Stimulated activated effector memory CD8-positive, alpha-beta T cell treated with anti-CD3 and anti-CD28 coated beads, Interleukin-12 subunit alpha, Interleukin-12 subunit beta, amount 100 ng/mL, for 72 hours (primary cell): ENCODE measurements around the gene C1orf21.
A peak's percentile ranks its signal among the peaks of the same experiment; 100 is the strongest.

ENCODE experiments used
- ATAC-seq: fragments of 150-1000 bp; cut with Tn5 transposase; 2 replicates; pipeline ENCODE4 v1.10.0; 2021
- DNase-seq, 2 donors: peaks; one replicate each; pipeline ENCODE4 v3.0.0; 2021 to 2022; ENCODE audit warnings: low spot score in 2 of 2
- H3K27ac Mint-ChIP-seq: one replicate; pipeline ENCODE4 v1.8.0; 2022; ENCODE audit warnings: mild to moderate bottlenecking, mixed read lengths
- H3K36me3 Mint-ChIP-seq: one replicate; pipeline ENCODE4 v1.8.0; 2022; ENCODE audit warnings: mild to moderate bottlenecking, mixed read lengths
- H3K4me1 Mint-ChIP-seq: one replicate; pipeline ENCODE4 v1.8.0; 2022; ENCODE audit warnings: mixed read lengths
- H3K4me3 Mint-ChIP-seq: one replicate; pipeline ENCODE4 v1.8.0; 2022; ENCODE audit warnings: mild to moderate bottlenecking, mixed read lengths
- H3K9me3 Mint-ChIP-seq: one replicate; pipeline ENCODE4 v1.8.0; 2022; ENCODE audit warnings: mixed read lengths

Gene C1orf21

DNA sequence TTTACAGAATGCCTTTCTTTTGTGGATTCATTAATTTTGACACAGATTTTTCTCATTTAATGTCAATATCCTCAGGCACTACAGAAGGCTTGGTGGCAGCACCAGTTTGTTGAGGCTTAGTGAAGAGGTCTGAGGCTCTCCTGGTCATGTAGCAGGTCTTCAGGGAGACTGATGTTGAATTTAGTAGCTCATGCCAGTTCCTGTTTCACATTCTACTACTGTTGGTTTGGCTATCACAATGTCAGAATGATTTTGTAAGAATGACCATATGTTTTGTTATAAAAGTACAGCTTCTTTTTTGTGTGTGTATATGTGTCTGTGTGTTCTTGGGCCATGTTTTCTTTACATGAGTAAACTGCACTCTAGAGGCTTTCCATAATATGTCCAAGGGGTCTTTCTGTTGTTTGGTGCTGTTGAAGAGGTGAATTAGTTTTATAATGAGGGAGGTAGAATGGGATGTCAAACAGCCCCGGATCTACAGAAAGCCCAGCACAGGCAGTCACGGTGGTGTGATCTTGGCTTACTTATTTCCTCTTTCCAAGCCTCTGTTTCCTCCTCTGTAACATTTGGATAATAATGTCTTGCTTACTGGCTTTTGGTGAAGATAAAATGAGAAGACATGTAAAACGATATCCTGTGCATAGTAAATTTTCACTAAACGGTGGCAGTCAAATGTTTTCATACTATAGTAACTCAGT lies 32.0 kb downstream of the C1orf21 start:
- ATAC-seq (no peak), DNase-seq (no peak)
- H3K4me3 Mint-ChIP-seq = no peak overlapping the region
- no peak overlapping the region for H3K27ac Mint-ChIP-seq
- H3K9me3 Mint-ChIP-seq = no peaks in the 10 kb centered on the region
- H3K36me3 Mint-ChIP-seq = no peaks in the 10 kb centered on the region
- H3K4me1 Mint-ChIP-seq = peaks cover 18% of the 10 kb centered on the region

- no peaks in the 10 kb centered on the region for H3K36me3 Mint-ChIP-seq
- H3K4me1 Mint-ChIP-seq = peaks cover 18% of the 10 kb centered on the region
- H3K4me3 Mint-ChIP-seq = no peak overlapping the region
- H3K9me3 Mint-ChIP-seq = no peaks in the 10 kb centered on the region
- ATAC-seq (no peak), DNase-seq (no peak)
- peak overlapping the region; percentile 4 for H3K27ac Mint-ChIP-seq
These were observed 32.7 kb downstream of the C1orf21 start for GRCh38 chr1:184419350-184420161.

- no peak for DNase-seq
- H3K4me3 Mint-ChIP-seq = no peak overlapping the region
These were observed 35.8 kb downstream of the C1orf21 start for GRCh38 chr1:184422490-184423233.

GRCh38 chr1:184423649-184424048 lies 36.8 kb downstream of the C1orf21 start:
- Mint-ChIP-seq H3K9me3 (no peaks in the 10 kb centered on the region), H3K36me3 (no peaks in the 10 kb centered on the region), H3K4me3 (no peak overlapping the region), H3K4me1 (peaks cover 12% of the 10 kb centered on the region), H3K27ac (no peak overlapping the region)
- no peak for DNase-seq
- no peak for ATAC-seq

More at GRCh38 chr1:184422490-184423233, 35.8 kb downstream of the C1orf21 start:
- H3K36me3 Mint-ChIP-seq = no peaks in the 10 kb centered on the region
- no peak for ATAC-seq
- H3K4me1 Mint-ChIP-seq = peaks cover 13% of the 10 kb centered on the region
- H3K9me3 Mint-ChIP-seq = no peaks in the 10 kb centered on the region
- no peak overlapping the region for H3K27ac Mint-ChIP-seq

- Mint-ChIP-seq H3K36me3 (no peaks in the 10 kb centered on the region), H3K4me1 (peaks cover 7% of the 10 kb centered on the region), H3K4me3 (no peak overlapping the region), H3K27ac (no peak overlapping the region), H3K9me3 (no peaks in the 10 kb centered on the region)
- DNase-seq (no peak), ATAC-seq (no peak)
These were observed 37.3 kb downstream of the C1orf21 start for GRCh38 chr1:184424157-184424556.

GRCh38 chr1:184424945-184425344 lies 38.1 kb downstream of the C1orf21 start:
- H3K4me1 Mint-ChIP-seq = peaks cover under 1% of the 10 kb centered on the region
- H3K36me3 Mint-ChIP-seq = no peaks in the 10 kb centered on the region
- no peak overlapping the region for H3K27ac Mint-ChIP-seq

DNA sequence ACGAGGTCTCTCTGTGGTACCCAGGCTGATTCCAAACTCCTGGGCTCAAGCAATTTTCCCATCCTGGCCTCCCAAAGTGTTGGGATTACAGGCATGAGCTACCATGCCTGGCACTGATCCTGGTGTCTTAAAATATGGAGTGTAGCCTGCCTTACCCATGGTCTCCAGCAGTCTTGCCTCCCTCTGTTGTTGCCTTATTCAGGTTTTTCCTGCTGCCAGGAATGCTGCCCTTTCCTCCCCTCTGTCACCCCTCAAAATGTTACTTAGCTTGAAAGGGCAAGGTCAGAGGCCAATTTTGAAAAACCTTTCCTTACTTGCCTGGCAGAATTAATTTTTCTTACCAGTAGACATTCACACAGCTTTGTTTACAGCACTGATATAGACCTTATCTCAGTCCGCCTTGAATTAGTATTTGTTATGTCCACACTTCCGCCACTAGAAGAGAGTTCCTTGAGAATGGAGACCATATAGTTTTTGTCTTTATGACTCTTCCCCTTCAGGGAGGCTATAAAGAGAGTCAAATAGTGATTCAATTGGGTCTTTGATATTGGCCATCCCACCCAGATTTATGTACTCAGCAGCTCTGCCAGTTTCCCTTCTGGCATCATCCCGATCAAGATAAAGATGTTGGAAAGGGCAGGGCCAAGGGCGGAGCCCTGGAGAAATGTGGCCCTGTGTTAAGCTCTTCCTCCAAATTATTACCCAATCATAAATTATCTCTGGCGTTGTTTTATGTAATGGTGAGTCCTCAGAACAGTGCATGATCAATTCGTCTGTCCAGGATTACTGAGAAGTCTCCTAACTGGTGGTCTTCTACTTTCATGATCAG lies 38.8 kb downstream of the C1orf21 start:
- Mint-ChIP-seq H3K27ac (no peak overlapping the region), H3K4me3 (no peak overlapping the region), H3K9me3 (no peaks in the 10 kb centered on the region), H3K4me1 (no peaks in the 10 kb centered on the region), H3K36me3 (no peaks in the 10 kb centered on the region)
- DNase-seq (no peak), ATAC-seq (no peak)

More at GRCh38 chr1:184424945-184425344, 38.1 kb downstream of the C1orf21 start:
- no peaks in the 10 kb centered on the region for H3K9me3 Mint-ChIP-seq
- ATAC-seq (no peak), DNase-seq (no peak)
- no peak overlapping the region for H3K4me3 Mint-ChIP-seq

- DNase-seq (no peak), ATAC-seq (no peak)
- H3K36me3 Mint-ChIP-seq = no peaks in the 10 kb centered on the region
- peak overlapping the region; percentile 81 for H3K27ac Mint-ChIP-seq
- no peaks in the 10 kb centered on the region for H3K9me3 Mint-ChIP-seq
- H3K4me1 Mint-ChIP-seq = no peaks in the 10 kb centered on the region
- H3K4me3 Mint-ChIP-seq = no peak overlapping the region
These were observed 39.4 kb downstream of the C1orf21 start for GRCh38 chr1:184426278-184426674.

DNA sequence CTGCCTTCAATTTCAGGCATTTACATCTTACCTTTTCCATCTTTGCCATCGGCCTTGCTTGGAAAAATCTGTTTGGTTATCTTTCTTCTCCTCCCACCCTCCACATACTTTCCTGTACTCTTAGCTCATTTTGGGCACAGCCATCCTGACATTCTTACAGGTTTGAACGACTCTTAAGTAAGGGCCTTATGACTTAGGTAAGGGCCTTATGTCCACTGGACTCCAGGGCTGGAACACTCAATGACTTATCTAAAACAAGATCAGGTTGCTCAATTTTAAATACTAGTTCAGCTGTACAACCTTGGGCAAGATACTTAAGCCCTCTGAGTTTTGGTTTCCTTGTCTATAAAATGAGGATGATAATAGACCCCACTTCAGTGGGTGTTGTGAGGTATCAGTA lies 40.9 kb downstream of the C1orf21 start:
- DNase-seq (no peak), ATAC-seq (no peak)
- Mint-ChIP-seq H3K9me3 (no peaks in the 10 kb centered on the region), H3K4me1 (no peaks in the 10 kb centered on the region), H3K27ac (no peak overlapping the region), H3K4me3 (no peak overlapping the region), H3K36me3 (no peaks in the 10 kb centered on the region)

DNA sequence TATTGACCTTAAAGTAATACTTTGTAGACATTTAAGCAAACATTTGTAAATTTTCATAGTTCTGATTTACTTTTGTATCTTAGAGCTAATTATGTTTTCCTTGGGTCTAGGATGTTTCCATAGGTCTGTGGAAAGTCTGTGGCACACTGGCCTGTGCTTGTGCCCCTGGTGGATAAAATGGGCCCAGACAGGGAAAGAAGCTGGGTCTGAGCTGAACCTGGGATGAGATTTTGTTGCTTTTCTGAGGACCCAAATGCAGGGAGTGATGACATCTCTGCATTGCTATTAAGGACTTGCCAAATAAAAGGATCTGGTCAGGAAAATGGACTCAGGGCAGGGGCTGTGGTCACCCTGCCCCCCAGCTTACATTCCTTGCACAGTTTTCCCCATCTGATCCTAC lies 41.8 kb downstream of the C1orf21 start:
- no peaks in the 10 kb centered on the region for H3K36me3 Mint-ChIP-seq
- H3K4me1 Mint-ChIP-seq = no peaks in the 10 kb centered on the region
- no peak overlapping the region for H3K4me3 Mint-ChIP-seq
- no peak overlapping the region for H3K27ac Mint-ChIP-seq
- ATAC-seq (no peak), DNase-seq (no peak)
- no peaks in the 10 kb centered on the region for H3K9me3 Mint-ChIP-seq

GRCh38 chr1:184429335-184429734 lies 42.5 kb downstream of the C1orf21 start:
- Mint-ChIP-seq H3K4me3 (no peak overlapping the region), H3K27ac (no peak overlapping the region), H3K9me3 (no peaks in the 10 kb centered on the region), H3K4me1 (no peaks in the 10 kb centered on the region), H3K36me3 (no peaks in the 10 kb centered on the region)
- ATAC-seq = no peak
- no peak for DNase-seq

DNA sequence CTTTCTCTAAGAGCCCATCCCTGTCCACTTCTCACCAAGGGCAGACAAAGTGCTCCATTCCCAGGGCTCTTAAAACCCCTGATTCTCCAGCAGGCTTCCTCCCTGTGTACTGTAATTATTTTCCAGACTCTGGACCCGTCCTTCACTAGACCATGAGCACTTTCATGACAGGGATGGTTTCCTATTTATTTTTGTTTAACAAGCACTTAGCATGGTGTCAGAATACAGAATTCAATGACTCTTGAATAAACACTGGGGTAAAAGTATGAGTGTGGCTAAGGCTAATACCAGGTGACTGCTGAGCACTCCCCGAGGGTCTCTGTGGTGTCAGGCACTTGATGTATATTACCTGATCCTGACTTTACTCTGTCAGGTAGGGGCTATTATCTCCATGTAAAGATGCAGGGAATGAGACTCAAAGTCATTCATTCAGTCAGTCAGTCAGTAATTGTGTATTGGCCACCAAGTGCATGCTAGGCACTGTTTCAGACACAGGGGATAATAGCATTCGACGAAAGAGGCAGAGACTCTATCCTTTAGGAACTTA lies 47.2 kb downstream of the C1orf21 start:
- ATAC-seq (no peak), DNase-seq (no peak)
- Mint-ChIP-seq H3K9me3 (no peaks in the 10 kb centered on the region), H3K4me1 (no peaks in the 10 kb centered on the region), H3K36me3 (no peaks in the 10 kb centered on the region), H3K4me3 (no peak overlapping the region), H3K27ac (no peak overlapping the region)

DNA sequence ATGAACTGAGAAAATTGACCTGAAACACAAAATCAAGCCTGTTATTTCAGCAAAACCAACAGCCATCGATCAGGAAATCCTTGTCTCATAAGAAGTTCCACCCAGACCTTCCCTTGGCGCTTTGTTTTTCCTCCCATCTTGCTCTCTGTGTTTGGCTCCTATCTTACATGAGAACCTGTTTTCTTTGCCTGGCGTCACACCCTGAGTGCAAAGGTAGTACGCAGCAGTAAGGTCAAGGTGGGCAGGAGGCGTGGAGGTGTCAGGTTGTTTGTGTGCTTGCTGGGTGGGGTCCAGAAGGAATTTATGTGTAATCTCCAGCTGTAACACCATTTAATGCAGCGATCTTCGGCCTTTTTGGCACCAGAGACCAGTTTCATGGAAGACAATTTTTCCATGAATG lies 50.5 kb downstream of the C1orf21 start:
- DNase-seq = no peak
- no peaks in the 10 kb centered on the region for H3K4me1 Mint-ChIP-seq
- no peak for ATAC-seq
- no peaks in the 10 kb centered on the region for H3K36me3 Mint-ChIP-seq
- no peak overlapping the region for H3K27ac Mint-ChIP-seq
- no peaks in the 10 kb centered on the region for H3K9me3 Mint-ChIP-seq
- H3K4me3 Mint-ChIP-seq = no peak overlapping the region

GRCh38 chr1:184438363-184438762 lies 51.5 kb downstream of the C1orf21 start:
- no peaks in the 10 kb centered on the region for H3K36me3 Mint-ChIP-seq
- ATAC-seq (no peak), DNase-seq (no peak)
- H3K4me1 Mint-ChIP-seq = no peaks in the 10 kb centered on the region
- no peaks in the 10 kb centered on the region for H3K9me3 Mint-ChIP-seq
- H3K4me3 Mint-ChIP-seq = no peak overlapping the region
- H3K27ac Mint-ChIP-seq = no peak overlapping the region

GRCh38 chr1:184442260-184442659 lies 55.4 kb downstream of the C1orf21 start:
- no peaks in the 10 kb centered on the region for H3K4me1 Mint-ChIP-seq
- no peak overlapping the region for H3K27ac Mint-ChIP-seq
- no peak overlapping the region for H3K4me3 Mint-ChIP-seq
- DNase-seq (no peak), ATAC-seq (no peak)
- no peaks in the 10 kb centered on the region for H3K9me3 Mint-ChIP-seq
- no peaks in the 10 kb centered on the region for H3K36me3 Mint-ChIP-seq
